GM21717 (cell line): ENCODE data around the gene CAMSAP3.

ENCODE experiments used
- ATAC-seq: cut with Tn5 transposase; IDR thresholded peaks from one replicate; pipeline ENCODE4 v1.9.1; 2021; ENCODE audit warnings: mild to moderate bottlenecking, moderate library complexity; ENCODE audit not compliant: unreplicated experiment

CAMSAP3 gene

GRCh38 chr19:7644550-7644877 lies 48.9 kb downstream of the CAMSAP3 start:
- ATAC-seq: no peak

DNA sequence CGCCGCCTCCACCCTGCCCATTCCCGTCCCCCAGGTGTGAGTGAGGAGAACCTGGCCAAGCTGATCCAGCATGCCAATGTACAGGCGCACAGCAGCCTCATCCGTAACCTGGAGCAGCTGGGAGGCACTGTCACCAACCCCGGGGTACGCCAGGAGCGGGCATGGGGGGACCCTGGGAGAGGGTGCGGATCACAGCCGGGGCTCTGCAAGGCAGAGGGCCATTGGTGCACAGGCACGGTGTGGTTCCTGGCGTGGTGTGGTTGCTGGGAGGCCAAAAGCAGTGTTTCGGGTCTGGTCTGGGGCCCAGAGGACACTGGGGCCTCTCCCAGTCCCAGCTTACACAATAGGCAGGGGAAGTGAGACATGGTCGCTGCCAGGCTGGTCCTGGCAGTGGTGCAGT lies 49.5 kb downstream of the CAMSAP3 start:
- no peak for ATAC-seq

GRCh38 chr19:7645656-7646425 lies 50.2 kb downstream of the CAMSAP3 start:
- no peak for ATAC-seq

DNA sequence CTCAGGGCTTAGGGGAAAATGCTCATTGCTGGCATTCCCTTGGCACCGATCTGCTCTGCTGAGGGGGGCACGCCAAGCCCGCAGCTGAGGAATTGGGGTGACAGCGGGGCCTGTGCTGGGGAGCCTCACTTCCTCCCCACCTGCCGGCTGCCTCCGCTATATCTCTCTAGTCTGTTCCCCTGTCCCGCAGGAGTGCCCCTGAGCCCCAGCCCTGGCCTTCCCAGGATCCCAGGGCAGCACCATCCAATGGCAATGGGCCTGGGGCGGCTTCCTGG lies 50.7 kb downstream of the CAMSAP3 start:
- no peak for ATAC-seq

DNA sequence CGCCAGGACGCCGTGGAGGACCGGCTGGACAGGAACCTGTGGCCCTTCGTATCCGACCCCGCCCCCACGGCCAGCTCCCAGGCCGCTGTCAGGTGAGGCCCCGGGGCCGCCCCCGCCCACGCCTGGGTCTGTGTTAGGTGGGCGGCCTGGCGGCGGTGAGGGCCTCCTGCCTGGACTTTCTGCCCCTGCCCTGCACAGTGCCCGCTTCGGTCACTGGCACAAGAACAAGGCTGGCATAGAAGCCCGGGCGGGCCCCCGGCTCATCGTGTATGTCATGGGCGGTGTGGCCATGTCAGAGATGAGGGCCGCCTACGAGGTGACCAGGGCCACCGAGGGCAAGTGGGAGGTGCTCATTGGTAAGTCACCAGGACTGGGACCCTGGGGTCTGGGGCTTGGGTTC lies 51.5 kb downstream of the CAMSAP3 start:
- ATAC-seq: no peak

GRCh38 chr19:7648265-7649014 lies 52.8 kb downstream of the CAMSAP3 start:
- no peak for ATAC-seq

DNA sequence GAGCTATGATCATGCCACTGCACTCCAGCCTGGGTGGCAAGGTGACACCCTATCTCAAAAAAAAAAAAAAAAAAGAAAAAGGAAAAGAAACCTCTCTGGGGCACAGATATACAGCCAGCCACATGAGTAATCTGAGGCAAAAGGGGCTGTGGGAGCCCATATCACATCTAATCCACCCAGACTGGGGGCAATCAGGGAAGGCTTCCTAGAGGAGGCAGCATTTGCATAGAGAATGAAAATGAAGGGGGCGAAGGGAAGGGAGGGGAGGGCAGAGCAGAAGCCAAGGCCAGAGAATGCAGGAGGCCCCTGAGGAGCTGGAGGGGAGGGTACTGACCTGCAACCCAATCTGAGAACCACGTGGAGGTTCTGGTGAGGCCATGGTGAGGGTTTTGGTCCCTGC lies 54.5 kb downstream of the CAMSAP3 start:
- ATAC-seq: no peak

DNA sequence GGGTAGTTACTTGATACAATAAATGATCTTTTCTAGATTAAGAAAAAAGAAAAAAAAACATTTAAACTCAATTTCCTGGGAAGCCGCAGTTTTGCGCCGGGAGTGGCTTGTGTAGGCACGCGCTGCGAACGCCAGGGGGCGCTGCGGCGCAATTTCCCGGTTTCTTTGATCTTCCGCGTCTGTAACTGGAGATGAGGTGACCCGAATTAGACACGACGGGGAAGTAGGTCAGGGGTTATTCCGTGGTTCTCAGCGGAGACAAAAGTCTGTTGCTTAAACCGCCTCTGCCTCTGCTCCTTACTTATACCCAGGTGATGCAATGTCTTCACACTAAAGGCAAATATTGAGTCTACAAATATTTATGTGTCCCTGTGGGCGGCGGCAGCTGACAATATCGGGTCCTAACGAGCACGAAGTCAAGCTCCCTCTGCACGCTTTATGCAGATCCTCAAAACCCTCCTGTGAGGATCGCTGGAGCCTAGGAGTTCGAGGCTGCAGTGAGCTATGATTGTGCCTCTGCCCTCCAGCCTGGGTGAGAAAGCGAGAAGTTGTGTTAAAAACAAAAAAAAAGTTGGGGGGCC lies 56.5 kb downstream of the CAMSAP3 start:
- ATAC-seq: no peak

- no peak for ATAC-seq
Measured at GRCh38 chr19:7654401-7654800, 58.7 kb downstream of the CAMSAP3 start.

GRCh38 chr19:7655581-7655980 lies 59.9 kb downstream of the CAMSAP3 start:
- ATAC-seq: no peak

DNA sequence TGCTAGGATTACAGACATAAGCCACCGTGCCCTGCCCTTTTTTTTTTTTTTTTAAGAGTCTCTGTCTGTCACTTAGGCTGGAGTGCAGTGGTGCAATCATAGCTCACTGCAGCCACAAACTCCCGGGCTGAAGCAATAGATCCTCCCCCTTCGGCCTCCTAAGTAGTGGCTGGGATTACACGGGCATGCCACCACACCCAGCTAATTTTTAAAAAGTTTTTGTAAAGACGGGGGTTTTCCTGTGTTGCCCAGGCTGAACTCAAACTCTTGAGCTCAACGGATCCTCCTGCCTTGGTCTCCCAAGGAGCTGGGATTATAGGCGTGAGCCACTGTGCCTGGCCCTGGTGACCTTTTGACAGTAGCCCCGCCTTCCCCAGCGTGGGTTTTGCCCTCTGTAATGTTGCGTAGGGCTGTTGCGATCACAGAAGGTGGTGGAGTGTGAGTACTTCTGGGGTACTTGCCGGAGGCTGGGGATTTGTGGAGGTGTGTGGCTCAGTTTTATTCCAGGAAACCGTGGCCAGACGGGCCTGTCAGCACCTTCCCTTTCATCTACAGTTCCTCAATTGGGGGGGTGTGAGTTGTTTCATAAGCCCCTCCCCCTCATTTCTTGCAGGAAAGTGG lies 61.6 kb downstream of the CAMSAP3 start:
- ATAC-seq: no peak

GRCh38 chr19:7658219-7658686 lies 62.6 kb downstream of the CAMSAP3 start:
- ATAC-seq: peak; percentile 70

DNA sequence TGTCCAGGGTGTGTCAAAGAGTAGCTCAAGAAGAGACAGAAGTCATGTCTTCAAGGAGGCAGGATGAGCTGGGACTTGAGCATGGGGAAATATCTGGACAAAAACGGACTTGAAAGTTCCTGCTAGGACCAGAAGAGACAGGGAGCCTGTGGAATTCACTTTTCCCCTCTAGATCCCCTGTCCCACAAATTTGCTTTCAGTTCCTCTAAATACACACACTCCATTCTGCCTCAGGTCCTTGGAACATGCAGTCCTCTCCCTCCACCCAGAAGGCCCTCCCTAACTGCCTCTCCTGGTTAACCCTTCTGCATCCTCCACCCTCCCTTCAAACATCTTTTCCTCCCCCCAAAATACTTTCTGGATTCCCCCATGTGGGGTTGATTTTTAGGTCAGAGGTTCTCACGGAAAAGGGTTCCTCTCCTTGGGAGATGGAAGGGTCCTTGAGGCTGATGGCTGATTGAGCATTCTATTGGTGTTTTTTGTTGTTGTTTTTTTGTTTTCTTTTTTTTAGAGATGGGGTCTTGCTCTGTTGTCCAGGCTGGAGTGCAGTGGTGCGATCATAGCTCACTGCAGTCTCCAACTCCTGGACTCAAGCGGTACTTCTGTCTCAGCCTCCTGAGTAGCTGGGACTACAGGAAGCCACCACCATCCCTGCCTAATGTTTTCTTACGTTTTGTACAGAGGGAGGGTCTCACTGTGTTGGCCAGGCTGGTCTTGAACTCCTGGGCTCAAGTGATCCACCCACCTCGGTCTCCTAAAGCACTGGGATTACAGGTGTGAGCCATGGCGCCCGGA lies 66.3 kb downstream of the CAMSAP3 start:
- no peak for ATAC-seq

- ATAC-seq: no peak
Measured at GRCh38 chr19:7662657-7663056, 67.0 kb downstream of the CAMSAP3 start.

GRCh38 chr19:7663706-7664105 lies 68.0 kb downstream of the CAMSAP3 start:
- ATAC-seq: no peak

DNA sequence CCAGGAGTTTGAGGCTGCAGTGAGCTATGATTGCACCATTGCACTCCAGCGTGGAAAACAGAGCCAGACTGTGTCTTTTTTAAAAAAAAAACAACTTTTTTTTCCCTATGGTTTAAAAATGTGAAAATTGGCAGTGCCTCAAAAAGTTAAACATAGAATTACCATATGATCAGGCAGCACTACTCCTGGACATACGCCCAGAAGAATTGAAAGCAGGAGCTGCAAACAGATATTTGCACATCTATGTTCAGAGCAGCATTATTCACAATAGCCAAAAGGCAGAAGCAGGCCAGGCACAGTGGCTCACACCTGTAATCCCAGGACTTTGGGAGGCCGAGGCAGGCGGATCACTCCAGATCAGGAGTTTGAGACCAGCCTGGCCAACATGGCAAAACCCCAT lies 69.4 kb downstream of the CAMSAP3 start:
- no peak for ATAC-seq
